Progenitor cell of endocrine pancreas (in vitro differentiated cells): ENCODE measurements around the gene PRRC2C. TPM values are rescaled to one million over a fixed set of nuclear protein-coding genes. Genes with fewer than 3 reads are reported as not detected.
"Not testable (repeated sequence)": the region's sequence is repeated elsewhere in the genome, so short reads cannot be mapped to it uniquely, and the experiment has no call there.

Experiments
- DNase-seq: peaks from one replicate; pipeline ENCODE4 v3.0.0; 2021; ENCODE audit warnings: low spot score; ENCODE audit not compliant: unreplicated experiment
- H3K27ac Mint-ChIP-seq: 2 replicates; pipeline ENCODE4 v1.8.0; 2021; ENCODE audit warnings: mild to moderate bottlenecking, moderate library complexity, mixed read lengths
- H3K27me3 Mint-ChIP-seq: 2 replicates; pipeline ENCODE4 v1.8.0; 2021; ENCODE audit warnings: mixed read lengths
- H3K36me3 Mint-ChIP-seq: 2 replicates; pipeline ENCODE4 v1.8.0; 2022; ENCODE audit warnings: mixed read lengths; ENCODE audit not compliant: insufficient read depth
- H3K4me1 Mint-ChIP-seq: 2 replicates; pipeline ENCODE4 v1.8.0; 2021; ENCODE audit warnings: low read depth, mixed read lengths
- H3K4me3 Mint-ChIP-seq: 2 replicates; pipeline ENCODE4 v1.8.0; 2021; ENCODE audit warnings: low read depth, mild to moderate bottlenecking, moderate library complexity, mixed read lengths
- H3K9me3 Mint-ChIP-seq: 2 replicates; pipeline ENCODE4 v1.8.0; 2021; ENCODE audit warnings: low read depth, mixed read lengths
- CTCF ChIP-seq: fragments of 200-600 bp; sonication (generic); IDR thresholded peaks from one replicate; pipeline ENCODE4 v1.5.0; 2021; ENCODE audit warnings: antibody characterized with exemption, mild to moderate bottlenecking; ENCODE audit not compliant: unreplicated experiment
- long read RNA-seq: library from polyadenylated mRNA; unstranded; transcript quantifications from one replicate; pipeline ENCODE4 v2.0.0, GENCODE V29; 2020
- total RNA-seq: library from RNA; stranded (reverse); gene quantifications from 2 replicates; pipeline ENCODE4 v1.2.1, GENCODE V29; 2021

PRRC2C gene
- 210 and 213 TPM in 2 replicates for total RNA-seq
- long read RNA-seq, transcript PRRC2C-208 (12 exons, 1,931 nt), result major isoform, 14 of 149 reads
- long read RNA-seq, partial matches to known transcripts, result 119 of 149 reads
- long read RNA-seq, other reads (novel, unspliced or antisense), result 15 of 149 reads

DNA sequence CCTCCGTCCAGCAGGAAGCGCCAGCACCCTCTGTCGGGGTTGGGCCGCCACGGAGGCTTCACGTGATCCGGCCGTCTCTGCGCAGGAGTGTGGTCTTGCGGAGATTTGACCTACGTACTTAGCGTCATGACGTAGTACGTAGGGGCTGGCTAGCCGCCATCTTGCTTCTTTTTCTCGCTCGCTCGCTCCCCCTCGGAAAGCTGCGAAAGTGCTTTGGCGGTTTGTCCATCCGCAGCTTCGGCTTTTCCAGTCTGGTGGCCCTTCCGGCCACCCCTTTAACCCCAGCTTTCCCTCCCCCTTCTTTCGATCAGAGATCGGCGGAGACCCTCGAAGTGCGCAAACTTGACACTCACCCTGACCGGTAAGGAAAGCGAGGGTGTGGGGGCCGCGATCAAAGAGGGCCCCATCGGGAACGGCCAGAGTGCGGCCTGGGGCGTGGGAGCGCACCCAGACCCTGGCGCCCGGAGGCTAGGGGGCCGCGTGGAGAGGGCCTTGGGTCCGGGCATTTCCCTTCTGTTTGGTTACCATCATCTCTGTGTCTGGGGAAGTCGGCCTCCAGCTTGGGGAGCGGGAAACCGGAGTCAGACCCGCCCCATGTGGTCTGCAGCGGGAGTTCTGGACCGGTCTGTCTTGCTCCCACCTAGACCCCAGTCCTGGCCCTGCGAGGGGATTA is at the start of gene PRRC2C:
Gene PRRC2C (plus strand): TSS at position 156 of the 673 bp plus-strand sequence. CDS start 26,559 bp downstream, outside the sequence.
- peak; percentile 84 for DNase-seq
- H3K27ac Mint-ChIP-seq, result peak within 1 kb of the TSS; percentile 99
- H3K4me1 Mint-ChIP-seq, result peaks cover 15% of the 10 kb centered on the region
- TF ChIP-seq CTCF, result peak; percentile 67
- H3K4me3 Mint-ChIP-seq, result peak within 1 kb of the TSS; percentile 91
- no peaks in the 10 kb centered on the region for H3K36me3 Mint-ChIP-seq
- no peaks in the 10 kb centered on the region for H3K9me3 Mint-ChIP-seq
- no peaks in the 10 kb centered on the region for H3K27me3 Mint-ChIP-seq

GRCh38 chr1:171438441-171438840 is 46.9 kb upstream of the PRRC2C start:
- Mint-ChIP-seq H3K36me3 (no peaks in the 10 kb centered on the region), H3K4me1 (no peaks in the 10 kb centered on the region), H3K4me3 (no peak overlapping the region), H3K27me3 (no peaks in the 10 kb centered on the region), H3K27ac (no peak overlapping the region), H3K9me3 (no peaks in the 10 kb centered on the region)
- no peak for DNase-seq
- TF ChIP-seq CTCF, result no peak

GRCh38 chr1:171440201-171440600 is 45.1 kb upstream of the PRRC2C start:
- H3K27me3 Mint-ChIP-seq, DNase-seq, H3K9me3 Mint-ChIP-seq, H3K4me1 Mint-ChIP-seq, H3K36me3 Mint-ChIP-seq, H3K4me3 Mint-ChIP-seq, H3K27ac Mint-ChIP-seq: not testable (repeated sequence)

DNA sequence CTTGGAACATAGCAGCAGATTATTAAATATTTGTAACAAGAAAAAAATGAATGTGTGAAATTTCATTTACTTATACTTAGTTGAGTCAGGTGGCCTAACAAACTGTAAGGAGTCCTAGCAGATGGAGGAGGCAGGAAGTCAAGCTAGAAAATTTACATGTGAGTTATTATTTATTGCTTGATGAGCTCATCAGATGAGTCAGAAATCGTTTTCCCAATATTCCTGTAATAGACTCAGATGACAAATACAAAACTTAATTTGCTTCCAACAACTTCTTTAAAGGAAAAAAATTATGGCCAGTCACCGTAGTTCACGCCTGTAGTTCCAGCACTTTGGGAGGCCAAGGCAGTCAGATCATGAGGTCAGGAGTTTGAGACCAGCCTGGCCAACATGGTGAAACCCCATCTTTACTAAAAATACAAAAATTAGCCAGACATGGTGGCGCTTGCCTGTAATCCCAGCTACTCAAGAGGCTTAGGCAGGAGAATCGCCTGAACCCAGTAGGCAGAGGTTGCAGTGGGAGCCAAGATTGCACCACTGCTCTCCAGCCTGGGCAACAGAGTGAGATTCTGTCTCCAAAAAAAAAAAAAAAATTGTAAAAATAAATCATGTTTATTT is 43.9 kb upstream of the PRRC2C start:
- H3K4me3 Mint-ChIP-seq, H3K4me1 Mint-ChIP-seq, H3K9me3 Mint-ChIP-seq, DNase-seq, H3K36me3 Mint-ChIP-seq, H3K27ac Mint-ChIP-seq, H3K27me3 Mint-ChIP-seq: not testable (repeated sequence)

DNA sequence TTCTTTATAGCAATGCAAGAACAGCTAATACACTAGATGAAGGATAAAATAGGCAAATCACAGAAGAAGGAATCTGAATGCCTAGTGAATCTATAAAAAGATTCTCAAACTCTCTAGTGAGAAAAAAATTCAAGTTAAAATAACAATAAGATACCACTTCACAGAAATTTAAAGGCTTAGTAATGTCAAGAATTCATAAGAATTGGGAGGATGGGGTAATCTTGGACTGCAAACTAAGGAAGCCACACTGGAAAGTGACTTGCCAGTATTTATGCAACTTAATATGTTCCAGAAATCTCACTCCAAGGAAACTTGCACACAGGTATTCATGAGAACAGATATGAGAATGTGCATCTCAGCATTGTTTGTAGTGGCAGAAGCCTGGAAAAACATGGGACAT is 38.9 kb upstream of the PRRC2C start:
- DNase-seq, result no peak
- no peak for TF ChIP-seq CTCF
- no peaks in the 10 kb centered on the region for H3K27me3 Mint-ChIP-seq
- H3K9me3 Mint-ChIP-seq, result peaks cover 3% of the 10 kb centered on the region
- no peaks in the 10 kb centered on the region for H3K4me1 Mint-ChIP-seq
- no peak overlapping the region for H3K27ac Mint-ChIP-seq
- no peaks in the 10 kb centered on the region for H3K36me3 Mint-ChIP-seq
- no peak overlapping the region for H3K4me3 Mint-ChIP-seq

DNA sequence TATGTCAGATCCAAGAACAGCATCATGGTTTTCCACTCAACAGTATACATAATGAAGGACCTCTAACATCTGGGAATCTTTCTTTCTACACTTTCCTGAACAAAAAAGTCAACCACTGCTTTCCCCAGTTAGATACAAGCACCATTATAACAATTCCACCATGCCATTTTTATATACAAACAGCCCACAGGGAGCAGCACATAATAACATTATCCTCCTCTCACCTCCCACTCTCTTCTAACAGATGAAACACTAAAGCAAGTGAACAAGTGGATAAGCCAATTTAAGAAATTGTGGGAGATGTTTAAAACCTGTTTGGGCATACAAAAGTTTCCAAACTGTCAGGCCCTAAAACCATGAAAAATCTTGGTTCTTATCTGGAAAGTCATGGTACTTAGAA is 29.4 kb upstream of the PRRC2C start:
- Mint-ChIP-seq H3K27me3 (no peaks in the 10 kb centered on the region), H3K36me3 (peaks cover 3% of the 10 kb centered on the region), H3K9me3 (peaks cover 11% of the 10 kb centered on the region), H3K4me3 (no peak overlapping the region), H3K4me1 (no peaks in the 10 kb centered on the region), H3K27ac (no peak overlapping the region)
- TF ChIP-seq CTCF, result no peak
- DNase-seq, result no peak
